ENCODE results near the gene TBC1D7.

DNA sequence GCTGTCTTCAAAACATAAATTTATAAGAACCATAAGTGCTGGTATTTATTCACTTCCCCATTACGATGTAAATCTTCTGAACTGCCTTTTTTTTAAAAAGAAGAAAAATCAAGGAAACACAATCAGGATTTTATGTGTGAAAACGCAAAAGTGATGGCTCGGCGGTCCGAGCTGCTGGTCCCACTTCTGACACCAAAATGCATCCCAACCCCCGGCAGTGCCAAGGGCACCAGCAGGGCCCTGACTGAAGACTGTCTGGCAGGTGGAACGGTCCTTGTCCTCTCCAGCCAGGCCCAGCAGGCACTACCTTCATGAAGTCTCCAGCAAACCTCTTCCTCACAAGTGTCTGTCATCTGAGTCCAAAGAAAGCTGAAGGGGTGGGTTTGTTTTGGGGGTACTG is 41.2 kb downstream of the TBC1D7 start:
- TF ChIP-seq, protein P1, sequence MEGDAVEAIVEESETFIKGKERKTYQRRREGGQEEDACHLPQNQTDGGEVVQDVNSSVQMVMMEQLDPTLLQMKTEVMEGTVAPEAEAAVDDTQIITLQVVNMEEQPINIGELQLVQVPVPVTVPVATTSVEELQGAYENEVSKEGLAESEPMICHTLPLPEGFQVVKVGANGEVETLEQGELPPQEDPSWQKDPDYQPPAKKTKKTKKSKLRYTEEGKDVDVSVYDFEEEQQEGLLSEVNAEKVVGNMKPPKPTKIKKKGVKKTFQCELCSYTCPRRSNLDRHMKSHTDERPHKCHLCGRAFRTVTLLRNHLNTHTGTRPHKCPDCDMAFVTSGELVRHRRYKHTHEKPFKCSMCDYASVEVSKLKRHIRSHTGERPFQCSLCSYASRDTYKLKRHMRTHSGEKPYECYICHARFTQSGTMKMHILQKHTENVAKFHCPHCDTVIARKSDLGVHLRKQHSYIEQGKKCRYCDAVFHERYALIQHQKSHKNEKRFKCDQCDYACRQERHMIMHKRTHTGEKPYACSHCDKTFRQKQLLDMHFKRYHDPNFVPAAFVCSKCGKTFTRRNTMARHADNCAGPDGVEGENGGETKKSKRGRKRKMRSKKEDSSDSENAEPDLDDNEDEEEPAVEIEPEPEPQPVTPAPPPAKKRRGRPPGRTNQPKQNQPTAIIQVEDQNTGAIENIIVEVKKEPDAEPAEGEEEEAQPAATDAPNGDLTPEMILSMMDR (IDR thresholded peaks at IDR 0.05 in 4 of 5, conservative IDR thresholded peaks at IDR 0.05 in 1 of 5), result no peak
- no peak for TF ChIP-seq POLR2A (IDR thresholded peaks at IDR 0.05)
